GM10847 (cell line): ENCODE measurements around the gene ZNF213.
A peak's percentile ranks its signal among the peaks of the same experiment; 100 is the strongest.

ENCODE experiments used
- POLR2A ChIP-seq: IDR thresholded peaks from 2 replicates; pipeline ENCODE4 v1.6.1; 2011; ENCODE audit not compliant: insufficient read length; ENCODE audit errors: extremely low read depth

Gene ZNF213

GRCh38 chr16:3118846-3119245, 16.0 kb upstream of the ZNF213 start:
- TF ChIP-seq POLR2A = no peak

GRCh38 chr16:3119286-3119685, 15.5 kb upstream of the ZNF213 start:
- no peak for TF ChIP-seq POLR2A

GRCh38 chr16:3119701-3120408, 15.0 kb upstream of the ZNF213 start:
- no peak for TF ChIP-seq POLR2A

- no peak for TF ChIP-seq POLR2A
Observed at GRCh38 chr16:3120435-3120834, 14.4 kb upstream of the ZNF213 start.

GRCh38 chr16:3121851-3122467, 12.9 kb upstream of the ZNF213 start:
- no peak for TF ChIP-seq POLR2A

GRCh38 chr16:3122926-3123570, 11.8 kb upstream of the ZNF213 start:
- no peak for TF ChIP-seq POLR2A

GRCh38 chr16:3123986-3124886, 10.6 kb upstream of the ZNF213 start:
- TF ChIP-seq POLR2A = peak; percentile 51

GRCh38 chr16:3127745-3128144, 7.1 kb upstream of the ZNF213 start:
- no peak for TF ChIP-seq POLR2A

- TF ChIP-seq POLR2A = peak; percentile 20
Observed at GRCh38 chr16:3129137-3130131, 5.4 kb upstream of the ZNF213 start.

- TF ChIP-seq POLR2A = no peak
Observed at GRCh38 chr16:3131755-3132377, 3.0 kb upstream of the ZNF213 start.

- TF ChIP-seq POLR2A = no peak
Observed at GRCh38 chr16:3133844-3134243, 985 bp upstream of the ZNF213 start.

GRCh38 chr16:3135126-3135715, 392 bp downstream of the ZNF213 start:
- TF ChIP-seq POLR2A = peak; percentile 50

- no peak for TF ChIP-seq POLR2A
Observed at GRCh38 chr16:3137267-3137666, 2.4 kb downstream of the ZNF213 start.
